HCT116 (cell line): ENCODE results near the gene FLOT1. TPM values are rescaled to one million over a fixed set of nuclear protein-coding genes. Genes with fewer than 3 reads are reported as not detected.

Experiments
- ATAC-seq: fragments of 200-7000 bp; cut with Tn5 transposase; 2 replicates; pipeline ENCODE4 v1.9.1; 2020; ENCODE audit warnings: mild to moderate bottlenecking, moderate library complexity
- BruUV-seq: library from RNA; stranded (reverse); fragments of 400-500 nt; replicated peaks from 2 replicates; lab custom pipeline; 2021; lab: Mats Ljungman, UMichigan
- CTCF ChIA-PET: fragments of 300-600 bp; sonication (Branson Sonifier 250); formaldehyde crosslinking; loops from one replicate; lab custom pipeline; 2021; ENCODE audit warnings: antibody characterized with exemption; lab: Charles Lee
- POLR2A ChIA-PET: fragments of 300-600, 350-600 bp; sonication (Branson Sonifier 250); formaldehyde crosslinking; loops from one replicate; lab custom pipeline; 2021; ENCODE audit warnings: antibody characterized with exemption; lab: Charles Lee
- RAD21 ChIA-PET, 2 experiments: fragments of 300-600 bp; sonication (Branson Sonifier 250); formaldehyde crosslinking; loops; one replicate each; lab custom pipeline; 2023; ENCODE audit warnings: low total read pairs in 2 of 2; ENCODE audit not compliant: uncharacterized antibody in 2 of 2, unreplicated experiment in 2 of 2, low non-redundant PET in 1 of 2; lab: Charles Lee
- DNase-seq: peaks from one replicate; pipeline ENCODE4 v3.0.0-alpha.2; 2010; ENCODE audit warnings: low read depth, low spot score
- H2AFZ ChIP-seq: fragments of 200-600 bp; shearing (Covaris generic), sonication (generic); 2 replicates; pipeline ENCODE4 v1.6.1; 2017; ENCODE audit warnings: low read depth, mixed run types, mixed read lengths, antibody characterized with exemption, low read length; ENCODE audit not compliant: poor library complexity, severe bottlenecking
- H3K27ac ChIP-seq: 2 replicates; pipeline ENCODE4 v1.5.1; 2012; ENCODE audit warnings: low read depth, low read length
- H3K27me3 ChIP-seq: fragments of 200-600 bp; sonication (generic); 2 replicates; pipeline ENCODE4 v1.6.1; 2016; ENCODE audit warnings: mixed run types, low read length, mixed read lengths; ENCODE audit not compliant: insufficient read depth
- H3K36me3 ChIP-seq, 2 experiments: fragments of 200-500 bp in 1 of 2; fragments of 200-600 bp in 1 of 2; sonication (Bioruptor generic) in 1 of 2; sonication (generic) in 1 of 2; 2 replicates each; pipeline versions ENCODE4 v1.5.1 to v1.6.1; 2014 to 2016; ENCODE audit warnings: low read length in 2 of 2, inconsistent platforms in 1 of 2, mixed read lengths in 1 of 2, mixed run types in 1 of 2; ENCODE audit not compliant: insufficient read depth in 2 of 2, control insufficient read depth in 1 of 2
- H3K4me1 ChIP-seq, 2 experiments: fragments of 200-600 bp in 1 of 2; sonication (generic) in 1 of 2; 2 replicates each; pipeline versions ENCODE4 v1.5.1 to v1.6.1; 2012 to 2017; ENCODE audit warnings: low read length in 2 of 2, inconsistent platforms in 1 of 2, mild to moderate bottlenecking in 1 of 2, mixed read lengths in 1 of 2, mixed run types in 1 of 2, moderate library complexity in 1 of 2; ENCODE audit not compliant: insufficient read depth in 2 of 2, control insufficient read depth in 1 of 2
- H3K4me2 ChIP-seq: fragments of 200-600 bp; sonication (generic); 2 replicates; pipeline ENCODE4 v1.6.1; 2017; ENCODE audit warnings: mixed run types, low read length, mixed read lengths
- H3K4me3 ChIP-seq, 2 experiments: fragments of 200-600 bp in 1 of 2; sonication (generic) in 1 of 2; replicated peaks in 1 of 2; 2 replicates each; pipeline ENCODE4 v1.5.1; 2011 to 2016; ENCODE audit warnings: low read length in 2 of 2, control low read depth in 1 of 2, low read depth in 1 of 2, mild to moderate bottlenecking in 1 of 2, mixed read lengths in 1 of 2, mixed run types in 1 of 2
- H3K79me2 ChIP-seq: fragments of 200-600 bp; sonication (generic); 2 replicates; pipeline ENCODE4 v1.6.1; 2017; ENCODE audit warnings: mild to moderate bottlenecking, mixed run types, low read length, moderate library complexity, mixed read lengths; ENCODE audit not compliant: insufficient read depth
- H3K9ac ChIP-seq: fragments of 200-600 bp; sonication (generic); 2 replicates; pipeline ENCODE4 v1.6.1; 2016; ENCODE audit warnings: low read length, mixed read lengths
- H3K9me2 ChIP-seq: fragments of 200-600 bp; sonication (generic), shearing (Covaris generic); 2 replicates; pipeline ENCODE4 v1.6.1; 2017; ENCODE audit warnings: mixed run types, mild to moderate bottlenecking, moderate library complexity; ENCODE audit not compliant: insufficient read depth
- H3K9me3 ChIP-seq, 2 experiments: fragments of 200-500 bp in 1 of 2; fragments of 200-600 bp in 1 of 2; sonication (Bioruptor generic) in 1 of 2; sonication (generic) in 1 of 2; 2 replicates each; pipeline ENCODE4 v1.6.1; 2014 to 2017; ENCODE audit warnings: low read length in 2 of 2, mixed read lengths in 2 of 2, inconsistent platforms in 1 of 2, low read depth in 1 of 2, mild to moderate bottlenecking in 1 of 2, mixed run types in 1 of 2, moderate library complexity in 1 of 2; ENCODE audit not compliant: control insufficient read depth in 1 of 2, insufficient read depth in 1 of 2
- H4K20me1 ChIP-seq: fragments of 200-600 bp; sonication (generic), shearing (Covaris generic); 2 replicates; pipeline ENCODE4 v1.6.1; 2017; ENCODE audit warnings: mixed run types, mild to moderate bottlenecking, moderate library complexity; ENCODE audit not compliant: insufficient read depth
- CTCF ChIP-seq, 3 experiments: fragments of 200-600 bp in 1 of 3; sonication (generic) in 1 of 3; IDR thresholded peaks in 2 of 3; conservative IDR thresholded peaks in 1 of 3; 2 replicates each; pipeline ENCODE4 v1.5.1; 2012 to 2017; ENCODE audit warnings: low read depth in 2 of 3, low read length in 2 of 3, antibody characterized with exemption in 1 of 3, borderline replicate concordance in 1 of 3, control low read depth in 1 of 3, mild to moderate bottlenecking in 1 of 3, mixed read lengths in 1 of 3, mixed run types in 1 of 3, moderate library complexity in 1 of 3; ENCODE audit not compliant: insufficient read depth in 1 of 3
- EGR1 ChIP-seq: IDR thresholded peaks from 2 replicates; pipeline ENCODE4 v1.6.1; 2012; ENCODE audit warnings: low read depth
- ELF1 ChIP-seq: IDR thresholded peaks from 2 replicates; pipeline ENCODE4 v1.6.1; 2012; ENCODE audit warnings: low read depth, borderline replicate concordance
- EZH2phosphoT487 ChIP-seq: fragments of 200-600 bp; IDR thresholded peaks from 2 replicates; pipeline ENCODE4 v1.6.1; 2018; ENCODE audit warnings: antibody characterized with exemption, borderline replicate concordance
- POLR2A ChIP-seq: IDR thresholded peaks from 2 replicates; pipeline ENCODE4 v1.7.0; 2011; ENCODE audit warnings: borderline replicate concordance; ENCODE audit not compliant: insufficient read depth, insufficient read length; ENCODE audit errors: extremely low read depth
- RAD21 ChIP-seq: IDR thresholded peaks from 2 replicates; pipeline ENCODE4 v1.6.1; 2012; ENCODE audit warnings: low read depth, mild to moderate bottlenecking
- SIN3A ChIP-seq: IDR thresholded peaks from 2 replicates; pipeline ENCODE4 v1.6.1; 2012; ENCODE audit warnings: low read depth
- YY1 ChIP-seq: IDR thresholded peaks from 2 replicates; pipeline ENCODE4 v1.6.1; 2011; ENCODE audit warnings: low read length, low read depth, moderate library complexity, mild to moderate bottlenecking; ENCODE audit not compliant: insufficient replicate concordance; ENCODE audit errors: extremely low read depth
- ZFX ChIP-seq: fragments of 450-650 bp; IDR thresholded peaks from 2 replicates; pipeline ENCODE4 v1.6.1; 2017
- intact Hi-C: fragments of 100-400 bp; cut with micrococcal nuclease; formaldehyde crosslinking; loops from 2 replicates; pipeline ENCODE4 v1.10.0; 2022
- total RNA-seq: library from RNA; stranded (reverse); gene quantifications from one replicate; pipeline ENCODE4 v1.2.1, GENCODE V29; 2021; ENCODE audit not compliant: unreplicated experiment

The FLOT1 gene
- total RNA-seq, 1 experiment from 2014 or later, result 117 TPM

GRCh38 chr6:30790724-30791383, 48.4 kb upstream of the FLOT1 start:
- Histone ChIP-seq H3K79me2 (no peaks in the 10 kb centered on the region), H3K9me2 (no peaks in the 10 kb centered on the region), H3K4me3 (no peak overlapping the region), H3K4me2 (no peak overlapping the region), H3K36me3 (no peaks in the 10 kb centered on the region), H3K27me3 (no peaks in the 10 kb centered on the region), H3K9me3 (no peaks in the 10 kb centered on the region), H3K27ac (no peak overlapping the region), H3K4me1 (peaks cover 34 to 60% of the 10 kb centered on the region in 2 experiments), H2AFZ (no peak overlapping the region), H3K9ac (no peak overlapping the region), H4K20me1 (no peaks in the 10 kb centered on the region)
- ChIA-PET POLR2A (interaction anchor here (0.9 to 30.6 kb wide), 6 partner anchors 8 to 45 kb away, joined by 3 to 680 read pairs (median 8); partner anchors contain the start of genes FLOT1 and IER3), RAD21 (no interaction called here), CTCF (no interaction called here)
- BruUV-seq, result no TSS peak
- no peak for DNase-seq
- intact Hi-C loops, result no loop called here
- peak; percentile 33 for ATAC-seq
- TF ChIP-seq ZFX (no peak), POLR2A (no peak), EGR1 (no peak), YY1 (no peak), CTCF (IDR thresholded peaks at IDR 0.05 in 2 of 3, conservative IDR thresholded peaks at IDR 0.05 in 1 of 3; ENCODE audit: borderline replicate concordance in 1 of 3, insufficient read depth in 1 of 3, low read depth in 2 of 3, low read length in 2 of 3) (0 out of 6 replicates have a peak, but pooled peaks of 1 of the 3 experiments have one; percentile 8), RAD21 (peak; percentile 26)

GRCh38 chr6:30789606-30790005, 47.1 kb upstream of the FLOT1 start:
- no peaks in the 10 kb centered on the region for H3K36me3 ChIP-seq
- CTCF ChIA-PET, result no interaction called here

More at GRCh38 chr6:30789606-30790005, 47.1 kb upstream of the FLOT1 start:
- DNase-seq, result no peak
- no peak overlapping the region for H3K4me3 ChIP-seq
- peaks cover 42 to 72% of the 10 kb centered on the region in 2 experiments for H3K4me1 ChIP-seq
- no peaks in the 10 kb centered on the region for H3K9me3 ChIP-seq
- H4K20me1 ChIP-seq, result no peaks in the 10 kb centered on the region
- intact Hi-C loops, result no loop called here
- H3K9me2 ChIP-seq, result no peaks in the 10 kb centered on the region
- TF ChIP-seq EZH2phosphoT487 (no peak), YY1 (no peak), CTCF (IDR thresholded peaks at IDR 0.05 in 2 of 3, conservative IDR thresholded peaks at IDR 0.05 in 1 of 3; ENCODE audit: borderline replicate concordance in 1 of 3, insufficient read depth in 1 of 3, low read depth in 2 of 3, low read length in 2 of 3) (no peak), SIN3A (no peak), ELF1 (no peak)
- ATAC-seq, result no peak
- ChIA-PET RAD21 (no interaction called here), POLR2A (interaction anchor here (1.6 to 30.6 kb wide), 5 partner anchors 7 to 44 kb away, joined by 3 to 680 read pairs (median 9); partner anchors contain the start of genes FLOT1 and IER3)
- no peaks in the 10 kb centered on the region for H3K27me3 ChIP-seq
- H3K79me2 ChIP-seq, result no peaks in the 10 kb centered on the region
- no peak overlapping the region for H3K27ac ChIP-seq
- peak overlapping the region; percentile 38; the same call in 1 of the 2 replicates for H3K4me2 ChIP-seq
- no peak overlapping the region for H2AFZ ChIP-seq
- H3K9ac ChIP-seq, result peak overlapping the region; percentile 26; the same call in 1 of the 2 replicates
- no TSS peak for BruUV-seq
